Fibroblast of lung (primary cell): ENCODE data around the gene ZNF618. TPM values are rescaled to one million over a fixed set of nuclear protein-coding genes. Genes with fewer than 3 reads are reported as not detected.

ENCODE experiments used
- DNase-seq, 2 donors: peaks; one replicate each; pipeline versions ENCODE4 v3.0.0 to v3.0.0-alpha.2; 2010; ENCODE audit warnings: low read depth in 2 of 2
- H2AFZ ChIP-seq: 2 replicates; pipeline ENCODE4 v1.5.1; 2012; ENCODE audit warnings: low read length, control low read depth, inconsistent platforms
- H3K27ac ChIP-seq: 2 replicates; pipeline ENCODE4 v1.5.1; 2011; ENCODE audit warnings: low read length, control low read depth; ENCODE audit not compliant: insufficient read depth
- H3K27me3 ChIP-seq: 2 replicates; pipeline ENCODE4 v1.5.1; 2011; ENCODE audit warnings: mild to moderate bottlenecking, low read length; ENCODE audit not compliant: control insufficient read depth, insufficient read depth
- H3K36me3 ChIP-seq: 2 replicates; pipeline ENCODE4 v1.5.1; 2011; ENCODE audit warnings: low read length; ENCODE audit not compliant: control insufficient read depth, insufficient read depth
- H3K4me1 ChIP-seq: 2 replicates; pipeline ENCODE4 v1.5.1; 2011; ENCODE audit warnings: low read length; ENCODE audit not compliant: control insufficient read depth, insufficient read depth; ENCODE audit errors: extremely low read depth
- H3K4me2 ChIP-seq: 2 replicates; pipeline ENCODE4 v1.5.1; 2011; ENCODE audit warnings: low read length, control low read depth; ENCODE audit not compliant: insufficient read depth; ENCODE audit errors: extremely low read depth
- H3K4me3 ChIP-seq, 4 experiments: fragments of 200-600 bp in 1 of 4; sonication (generic) in 1 of 4; replicated peaks in 1 of 4; 2 replicates each; pipeline ENCODE4 v1.5.1; 2011 to 2016; ENCODE audit warnings: low read length in 4 of 4, low read depth in 3 of 4, mild to moderate bottlenecking in 3 of 4, control low read depth in 2 of 4, inconsistent platforms in 1 of 4, mixed read lengths in 1 of 4; ENCODE audit not compliant: insufficient read depth in 1 of 4; ENCODE audit errors: control extremely low read depth in 1 of 4
- H3K79me2 ChIP-seq: 2 replicates; pipeline ENCODE4 v1.5.1; 2012; ENCODE audit warnings: mild to moderate bottlenecking, low read length, inconsistent platforms; ENCODE audit not compliant: control insufficient read depth, insufficient read depth
- H3K9ac ChIP-seq: 2 replicates; pipeline ENCODE4 v1.5.1; 2011; ENCODE audit warnings: mild to moderate bottlenecking, low read length, control low read depth; ENCODE audit not compliant: insufficient read depth
- H3K9me3 ChIP-seq: 2 replicates; pipeline ENCODE4 v1.5.1; 2012; ENCODE audit warnings: low read depth, low read length; ENCODE audit not compliant: control insufficient read depth, insufficient read depth
- H4K20me1 ChIP-seq: 2 replicates; pipeline ENCODE4 v1.5.1; 2011; ENCODE audit warnings: low read length; ENCODE audit not compliant: control insufficient read depth, insufficient read depth; ENCODE audit errors: extremely low read depth
- CTCF ChIP-seq, 2 donors: IDR thresholded peaks in 1 of 2; conservative IDR thresholded peaks in 1 of 2; 1 replicate in 1 of 2; 2 replicates in 1 of 2; pipeline ENCODE4 v1.5.1; 2011 to 2012; ENCODE audit warnings: low read length in 2 of 2, control low read depth in 1 of 2, inconsistent platforms in 1 of 2, low read depth in 1 of 2, mild to moderate bottlenecking in 1 of 2
- EZH2 ChIP-seq: IDR thresholded peaks from 2 replicates; pipeline ENCODE4 v1.5.1; 2012; ENCODE audit warnings: low read length, control low read depth, mild to moderate bottlenecking; ENCODE audit errors: missing control alignments
- polyA plus RNA-seq, 2 donors: library from polyadenylated mRNA; depleted of rRNA in 1 of 2; stranded (reverse) in 1 of 2; unstranded in 1 of 2; fragments of >200 nt; gene quantifications; 2 replicates each; pipeline ENCODE4 v1.2.1, GENCODE V29; 2011 to 2012; ENCODE audit warnings: missing spikeins in 1 of 2
- total RNA-seq: library from RNA; depleted of rRNA; stranded (reverse); fragments of >200 nt; gene quantifications from 2 replicates; pipeline ENCODE4 v1.2.1, GENCODE V29; 2014

The ZNF618 gene
- total and polyA plus RNA-seq, 2 donors (not counting 1 experiment from before 2014, with no cell fraction given): 6.6 to 8.6 TPM

GRCh38 chr9:114058688-114059046, 182.6 kb downstream of the ZNF618 start:
- no peak for DNase-seq
- Histone ChIP-seq H3K9ac (no peak overlapping the region), H3K27me3 (no peaks in the 10 kb centered on the region), H3K4me2 (no peak overlapping the region), H3K4me3 (no peak overlapping the region), H2AFZ (no peak overlapping the region), H4K20me1 (no peaks in the 10 kb centered on the region), H3K9me3 (no peaks in the 10 kb centered on the region), H3K27ac (no peak overlapping the region), H3K36me3 (no peaks in the 10 kb centered on the region), H3K4me1 (no peaks in the 10 kb centered on the region), H3K79me2 (no peaks in the 10 kb centered on the region)
- no peak for TF ChIP-seq EZH2
- no peak for TF ChIP-seq CTCF (conservative IDR thresholded peaks at IDR 0.05 in 1 of 2, IDR thresholded peaks at IDR 0.05 in 1 of 2; ENCODE audit: low read depth in 1 of 2, low read length in 2 of 2)

- Histone ChIP-seq H3K79me2 (no peaks in the 10 kb centered on the region), H3K27me3 (no peaks in the 10 kb centered on the region), H3K4me1 (no peaks in the 10 kb centered on the region), H3K27ac (no peak overlapping the region), H3K4me3 (no peak overlapping the region), H4K20me1 (no peaks in the 10 kb centered on the region), H3K9ac (no peak overlapping the region), H3K36me3 (no peaks in the 10 kb centered on the region), H3K9me3 (no peaks in the 10 kb centered on the region), H3K4me2 (no peak overlapping the region), H2AFZ (no peak overlapping the region)
- no peak for DNase-seq
- TF ChIP-seq EZH2: no peak
- TF ChIP-seq CTCF (conservative IDR thresholded peaks at IDR 0.05 in 1 of 2, IDR thresholded peaks at IDR 0.05 in 1 of 2; ENCODE audit: low read depth in 1 of 2, low read length in 2 of 2): no peak
These were observed 183.1 kb downstream of the ZNF618 start for GRCh38 chr9:114059047-114059803.

- Histone ChIP-seq H3K27ac (no peak overlapping the region), H3K79me2 (no peaks in the 10 kb centered on the region), H3K9ac (no peak overlapping the region), H3K4me1 (no peaks in the 10 kb centered on the region), H3K27me3 (no peaks in the 10 kb centered on the region), H3K36me3 (no peaks in the 10 kb centered on the region), H2AFZ (no peak overlapping the region), H3K9me3 (no peaks in the 10 kb centered on the region), H3K4me2 (no peak overlapping the region), H4K20me1 (no peaks in the 10 kb centered on the region), H3K4me3 (no peak overlapping the region)
- TF ChIP-seq CTCF (conservative IDR thresholded peaks at IDR 0.05 in 1 of 2, IDR thresholded peaks at IDR 0.05 in 1 of 2; ENCODE audit: low read depth in 1 of 2, low read length in 2 of 2) (no peak), EZH2 (no peak)
- no peak for DNase-seq
These were observed 184.0 kb downstream of the ZNF618 start for GRCh38 chr9:114060070-114060469.
